Suprapubic skin (tissue), 4 donors: ENCODE results near the gene PTGIS. TPM values are rescaled to one million over a fixed set of nuclear protein-coding genes. Genes with fewer than 3 reads are reported as not detected.

Experiments
- DNase-seq, 2 donors: peaks; one replicate each; pipeline ENCODE4 v3.0.0-alpha.2; 2019; ENCODE audit warnings: low spot score in 2 of 2
- H3K27ac ChIP-seq: fragments of 200-600 bp; sonication (generic); one replicate; pipeline ENCODE4 v1.5.1; 2019
- H3K27me3 ChIP-seq: fragments of 200-600 bp; sonication (generic); one replicate; pipeline ENCODE4 v1.5.1; 2019
- H3K36me3 ChIP-seq: fragments of 200-600 bp; sonication (generic); one replicate; pipeline ENCODE4 v1.5.1; 2019
- H3K4me1 ChIP-seq: fragments of 200-600 bp; sonication (generic); one replicate; pipeline ENCODE4 v1.5.1; 2019
- H3K4me3 ChIP-seq: fragments of 200-600 bp; sonication (generic); one replicate; pipeline ENCODE4 v1.5.1; 2019; ENCODE audit warnings: mild to moderate bottlenecking
- H3K9me3 ChIP-seq: fragments of 200-600 bp; sonication (generic); one replicate; pipeline ENCODE4 v1.5.1; 2019
- CTCF ChIP-seq, 2 donors: fragments of 200-600 bp in 1 of 2; fragments of 450-650 bp in 1 of 2; sonication (generic) in 1 of 2; IDR thresholded peaks; one replicate each; pipeline ENCODE4 v1.5.1; 2016 to 2019; ENCODE audit warnings: antibody characterized with exemption in 2 of 2, mild to moderate bottlenecking in 1 of 2, moderate library complexity in 1 of 2
- EP300 ChIP-seq: sonication (generic); formaldehyde crosslinking; IDR thresholded peaks from one replicate; pipeline ENCODE4 v1.6.1; 2017; ENCODE audit warnings: antibody characterized with exemption
- POLR2A ChIP-seq, 2 donors: fragments of 450-650 bp; IDR thresholded peaks; one replicate each; pipeline ENCODE4 v1.6.1; 2017; ENCODE audit warnings: antibody characterized with exemption in 2 of 2, mild to moderate bottlenecking in 2 of 2, moderate library complexity in 2 of 2
- POLR2AphosphoS5 ChIP-seq, 3 donors: sonication (generic); formaldehyde crosslinking; IDR thresholded peaks; one replicate each; pipeline ENCODE4 v1.6.1; 2017; ENCODE audit warnings: antibody characterized with exemption in 3 of 3
- WGBS: methylation state at CpG from one replicate; pipeline ENCODE4 v1.1.5; 2018; 5-methylcytosine and 5-hydroxymethylcytosine counted together
- total RNA-seq, 4 donors: library from RNA; depleted of rRNA; stranded (reverse); fragments of >200 nt; gene quantifications; one replicate each; pipeline ENCODE4 v1.1.0, GENCODE V29; 2016

The PTGIS gene
- total RNA-seq, 4 donors from 2014 or later, result 4.3 to 14.4 (median 7.0) TPM

GRCh38 chr20:49516916-49517804 is 50.8 kb downstream of the PTGIS start:
- WGBS, result 79% methylated on average over 14 of the region's 17 CpGs
- no peak overlapping the region for H3K4me3 ChIP-seq
- TF ChIP-seq POLR2A (IDR thresholded peaks at IDR 0.05) (no peak), CTCF (IDR thresholded peaks at IDR 0.05) (no peak), EP300 (no peak), POLR2AphosphoS5 (IDR thresholded peaks at IDR 0.05) (no peak)
- H3K36me3 ChIP-seq, result no peaks in the 10 kb centered on the region
- no peaks in the 10 kb centered on the region for H3K9me3 ChIP-seq
- no peaks in the 10 kb centered on the region for H3K4me1 ChIP-seq
- no peak for DNase-seq
- peaks cover 19% of the 10 kb centered on the region for H3K27me3 ChIP-seq
- H3K27ac ChIP-seq, result no peak overlapping the region

DNA sequence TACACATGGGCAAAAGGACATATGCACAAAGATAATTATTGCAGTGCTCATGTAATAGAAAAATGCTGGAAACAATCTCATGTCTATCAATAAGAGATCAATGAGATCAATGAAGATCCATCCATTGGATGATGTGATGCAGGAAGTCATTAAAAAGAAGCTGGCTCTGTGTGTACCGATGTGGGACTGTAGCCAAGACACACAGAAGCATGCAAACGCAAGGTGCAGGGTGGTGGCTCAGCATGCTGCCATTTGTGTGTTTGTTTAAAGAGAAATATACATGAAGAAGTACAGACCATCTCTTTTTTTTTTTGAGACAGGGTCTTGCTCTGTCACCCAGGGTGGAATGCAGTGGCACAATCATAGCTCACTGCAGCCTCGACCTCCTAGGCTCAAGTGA is 52.4 kb downstream of the PTGIS start:
- no peak overlapping the region for H3K27ac ChIP-seq
- H3K36me3 ChIP-seq, result no peaks in the 10 kb centered on the region
- H3K9me3 ChIP-seq, result no peaks in the 10 kb centered on the region
- peaks cover 5% of the 10 kb centered on the region for H3K4me1 ChIP-seq
- 42% methylated on average over 3 of the region's 3 CpGs for WGBS
- H3K27me3 ChIP-seq, result peaks cover 22% of the 10 kb centered on the region
- no peak for DNase-seq
- no peak overlapping the region for H3K4me3 ChIP-seq
- TF ChIP-seq CTCF (IDR thresholded peaks at IDR 0.05) (no peak), POLR2AphosphoS5 (IDR thresholded peaks at IDR 0.05) (no peak)

GRCh38 chr20:49513517-49513916 is 54.4 kb downstream of the PTGIS start:
- WGBS, result 100% methylated on average over 2 of the region's 2 CpGs
- TF ChIP-seq CTCF (IDR thresholded peaks at IDR 0.05) (no peak), EP300 (no peak), POLR2A (IDR thresholded peaks at IDR 0.05) (no peak), POLR2AphosphoS5 (IDR thresholded peaks at IDR 0.05) (no peak)
- no peak overlapping the region for H3K4me3 ChIP-seq
- peaks cover 24% of the 10 kb centered on the region for H3K27me3 ChIP-seq
- H3K9me3 ChIP-seq, result no peaks in the 10 kb centered on the region
- peaks cover 5% of the 10 kb centered on the region for H3K4me1 ChIP-seq
- H3K36me3 ChIP-seq, result no peaks in the 10 kb centered on the region
- no peak for DNase-seq
- H3K27ac ChIP-seq, result no peak overlapping the region

DNA sequence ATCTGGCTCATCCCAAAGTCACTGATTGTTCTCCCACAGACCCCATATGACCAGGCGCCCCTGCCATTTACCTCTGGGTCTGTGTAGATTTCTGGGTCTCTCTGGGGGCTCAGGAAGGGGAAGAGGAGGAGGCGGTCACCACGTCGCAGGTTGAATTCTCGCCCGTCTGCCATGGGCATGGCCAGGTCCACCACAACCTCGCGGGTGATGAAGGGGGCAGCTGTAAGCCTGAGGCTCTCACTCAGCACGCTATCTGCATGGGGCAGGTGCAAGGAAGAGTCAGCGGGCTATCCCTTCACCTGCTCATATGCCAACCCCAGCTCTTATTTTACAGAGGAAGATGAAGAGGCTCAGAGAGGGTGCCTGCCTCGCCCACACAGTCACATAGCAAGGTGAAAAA is 54.9 kb downstream of the PTGIS start:
- H3K4me3 ChIP-seq, result no peak overlapping the region
- peaks cover 10% of the 10 kb centered on the region for H3K4me1 ChIP-seq
- H3K27me3 ChIP-seq, result peaks cover 24% of the 10 kb centered on the region
- no peak for DNase-seq
- H3K9me3 ChIP-seq, result no peaks in the 10 kb centered on the region
- H3K36me3 ChIP-seq, result no peaks in the 10 kb centered on the region
- H3K27ac ChIP-seq, result no peak overlapping the region
- 82% methylated on average over 9 of the region's 11 CpGs for WGBS
- TF ChIP-seq EP300 (no peak), POLR2A (IDR thresholded peaks at IDR 0.05) (no peak), POLR2AphosphoS5 (IDR thresholded peaks at IDR 0.05) (no peak), CTCF (IDR thresholded peaks at IDR 0.05) (no peak)

DNA sequence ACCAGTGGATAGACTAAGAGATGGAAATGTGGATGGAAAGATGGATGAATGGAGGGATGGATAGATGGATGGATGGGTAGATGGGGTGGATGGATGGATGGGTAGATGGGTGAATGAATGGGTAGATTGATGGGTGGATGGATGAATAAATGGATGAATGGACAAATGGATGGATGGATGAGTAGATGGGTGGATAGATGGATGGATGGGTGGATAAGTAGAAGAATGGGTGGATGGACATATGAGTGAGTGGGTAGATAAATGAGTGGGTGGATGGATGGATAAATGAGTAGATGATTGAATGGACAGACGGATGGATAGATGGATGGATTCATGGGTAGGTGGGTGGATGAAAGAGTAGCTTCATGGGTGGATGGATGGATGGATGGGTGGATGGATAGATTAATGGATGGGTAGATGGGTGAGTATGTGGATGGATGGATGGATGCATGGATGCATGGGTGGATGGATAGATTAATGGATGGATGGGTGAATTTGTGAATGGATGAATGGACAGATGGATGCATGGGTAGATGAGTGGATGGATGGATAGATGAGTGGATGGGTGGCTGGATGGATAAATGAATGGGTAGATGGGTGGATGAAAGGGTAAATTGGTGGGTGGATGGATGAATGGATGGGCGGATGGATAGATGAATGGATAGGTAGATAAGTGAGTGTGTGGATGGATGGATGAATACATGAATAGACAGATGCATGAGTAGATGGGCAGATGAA is 56.0 kb downstream of the PTGIS start:
- Histone ChIP-seq H3K4me1 (peaks cover 12% of the 10 kb centered on the region), H3K27me3 (peaks cover 26% of the 10 kb centered on the region), H3K27ac (no peak overlapping the region), H3K36me3 (no peaks in the 10 kb centered on the region), H3K4me3 (no peak overlapping the region), H3K9me3 (no peaks in the 10 kb centered on the region)
- 98% methylated on average over 2 of the region's 2 CpGs for WGBS
- TF ChIP-seq POLR2A (IDR thresholded peaks at IDR 0.05), result no peak
- no peak for DNase-seq
